MG63 (cell line): ENCODE results near the gene PYCARD. TPM values are rescaled to one million over a fixed set of nuclear protein-coding genes. Genes with fewer than 3 reads are reported as not detected.
"Not testable (repeated sequence)": the region's sequence is repeated elsewhere in the genome, so short reads cannot be mapped to it uniquely, and the experiment has no call there.

Source experiments
- DNase-seq: peaks from one replicate; pipeline ENCODE4 v3.0.0-alpha.2; 2020
- H3K27me3 ChIP-seq: fragments of 250-450 bp; sonication (Bioruptor Pico); 2 replicates; pipeline ENCODE4 v1.5.1; 2020; ENCODE audit warnings: mild to moderate bottlenecking, moderate library complexity
- H3K36me3 ChIP-seq: fragments of 250-450 bp; sonication (Bioruptor Pico); 2 replicates; pipeline ENCODE4 v1.5.1; 2020; ENCODE audit warnings: mild to moderate bottlenecking, moderate library complexity
- H3K4me3 ChIP-seq: fragments of 250-450 bp; sonication (Bioruptor Pico); 2 replicates; pipeline ENCODE4 v1.5.1; 2020; ENCODE audit warnings: mild to moderate bottlenecking, moderate library complexity
- H3K9me3 ChIP-seq: fragments of 250-450 bp; sonication (Bioruptor Pico); 2 replicates; pipeline ENCODE4 v1.5.1; 2020; ENCODE audit warnings: mild to moderate bottlenecking, moderate library complexity
- total RNA-seq: library from RNA; depleted of rRNA; stranded (reverse); fragments of >200 nt; shearing (Covaris generic); gene quantifications from 2 replicates; pipeline ENCODE4 v1.2.3, GENCODE V29; 2014; ENCODE audit warnings: low replicate concordance; rRNA removed

The PYCARD gene
- total RNA-seq, 1 experiment from 2014 or later: not detected

GRCh38 chr16:31185339-31185738 is 17.2 kb downstream of the PYCARD start:
- Histone ChIP-seq H3K9me3 (no peaks in the 10 kb centered on the region), H3K4me3 (no peak overlapping the region), H3K27me3 (no peaks in the 10 kb centered on the region), H3K36me3 (peaks cover 97% of the 10 kb centered on the region)
- no peak for DNase-seq

GRCh38 chr16:31184888-31185287 is 17.7 kb downstream of the PYCARD start:
- Histone ChIP-seq H3K36me3 (peaks cover 96% of the 10 kb centered on the region), H3K4me3 (no peak overlapping the region), H3K27me3 (no peaks in the 10 kb centered on the region), H3K9me3 (no peaks in the 10 kb centered on the region)
- no peak for DNase-seq

- Histone ChIP-seq H3K27me3 (no peaks in the 10 kb centered on the region), H3K9me3 (no peaks in the 10 kb centered on the region), H3K4me3 (peak overlapping the region; percentile 99), H3K36me3 (peaks cover 84% of the 10 kb centered on the region)
- DNase-seq: no peak
These were observed 18.8 kb downstream of the PYCARD start for GRCh38 chr16:31183432-31184428.

- H3K9me3 ChIP-seq: no peaks in the 10 kb centered on the region
These were observed 20.2 kb downstream of the PYCARD start for GRCh38 chr16:31182391-31182790.

GRCh38 chr16:31181102-31181830 is 21.3 kb downstream of the PYCARD start:
- peak; percentile 56 for DNase-seq
- peak overlapping the region; percentile 99 for H3K4me3 ChIP-seq
- no peaks in the 10 kb centered on the region for H3K27me3 ChIP-seq
- peaks cover 59% of the 10 kb centered on the region for H3K36me3 ChIP-seq
- no peaks in the 10 kb centered on the region for H3K9me3 ChIP-seq

More at GRCh38 chr16:31182391-31182790, 20.2 kb downstream of the PYCARD start:
- Histone ChIP-seq H3K4me3 (peak overlapping the region; percentile 99), H3K36me3 (peaks cover 71% of the 10 kb centered on the region), H3K27me3 (no peaks in the 10 kb centered on the region)
- DNase-seq: no peak

- DNase-seq: peak; percentile 82
- peaks cover 46% of the 10 kb centered on the region for H3K36me3 ChIP-seq
- no peaks in the 10 kb centered on the region for H3K27me3 ChIP-seq
- peak within 1 kb of the TSS; percentile 99 for H3K4me3 ChIP-seq
- H3K9me3 ChIP-seq: no peaks in the 10 kb centered on the region
These were observed 22.7 kb downstream of the PYCARD start, which contains the start of gene FUS for GRCh38 chr16:31179747-31180459. FUS (plus strand) TSS chr16:31180139; CDS start chr16:31180215, 76 bp downstream.

- Histone ChIP-seq H3K36me3 (peaks cover 40% of the 10 kb centered on the region), H3K9me3 (no peaks in the 10 kb centered on the region), H3K27me3 (no peaks in the 10 kb centered on the region), H3K4me3 (peak overlapping the region; percentile 99)
- no peak for DNase-seq
These were observed 23.3 kb downstream of the PYCARD start for GRCh38 chr16:31179219-31179746.

- Histone ChIP-seq H3K27me3 (no peaks in the 10 kb centered on the region), H3K4me3 (no peak overlapping the region)
- peak; percentile 58 for DNase-seq
These were observed 25.4 kb downstream of the PYCARD start for GRCh38 chr16:31177136-31177535.

GRCh38 chr16:31170048-31170447 is 32.5 kb downstream of the PYCARD start:
- not testable (repeated sequence) for H3K9me3 ChIP-seq, H3K36me3 ChIP-seq, DNase-seq, H3K27me3 ChIP-seq, H3K4me3 ChIP-seq

More at GRCh38 chr16:31177136-31177535, 25.4 kb downstream of the PYCARD start:
- H3K9me3 ChIP-seq: no peaks in the 10 kb centered on the region
- peaks cover 18% of the 10 kb centered on the region for H3K36me3 ChIP-seq

- H3K9me3 ChIP-seq: no peaks in the 10 kb centered on the region
- H3K27me3 ChIP-seq: no peaks in the 10 kb centered on the region
- no peak for DNase-seq
- no peak overlapping the region for H3K4me3 ChIP-seq
- no peaks in the 10 kb centered on the region for H3K36me3 ChIP-seq
These were observed 33.7 kb downstream of the PYCARD start for GRCh38 chr16:31168848-31169247.

- Histone ChIP-seq H3K4me3 (no peak overlapping the region), H3K27me3 (no peaks in the 10 kb centered on the region), H3K9me3 (no peaks in the 10 kb centered on the region), H3K36me3 (no peaks in the 10 kb centered on the region)
- no peak for DNase-seq
These were observed 35.2 kb downstream of the PYCARD start for GRCh38 chr16:31167315-31167714.

GRCh38 chr16:31157136-31157535 is 45.4 kb downstream of the PYCARD start:
- H3K27me3 ChIP-seq: peaks cover 6% of the 10 kb centered on the region; the same call in 1 of the 2 replicates
- DNase-seq: no peak
- no peaks in the 10 kb centered on the region for H3K36me3 ChIP-seq
- H3K9me3 ChIP-seq: no peaks in the 10 kb centered on the region; the same call in 1 of the 2 replicates
- H3K4me3 ChIP-seq: no peak overlapping the region

Other genes starting within 250 kb of the PYCARD start
- gene SETD1A, start 245.0 kb downstream of the PYCARD start, total RNA-seq: 0.17 and 0.76 TPM in 2 replicates
- gene HSD3B7, start 217.6 kb downstream of the PYCARD start, total RNA-seq: 2.1 and 5.0 TPM in 2 replicates
- not detected in 2 replicates for gene STX1B, start 192.1 kb downstream of the PYCARD start, total RNA-seq
- 31.6 and 47.1 TPM in 2 replicates for gene STX4, start 169.2 kb downstream of the PYCARD start, total RNA-seq
- gene ZNF668, start 128.5 kb downstream of the PYCARD start, total RNA-seq: 34.1 and 47.4 TPM in 2 replicates
- gene ZNF646, start 128.3 kb downstream of the PYCARD start, total RNA-seq: 11.4 and 11.5 TPM in 2 replicates
- 1.7 and 1.9 TPM in 2 replicates for gene PRSS53, start 113.8 kb downstream of the PYCARD start, total RNA-seq
- gene VKORC1, start 108.0 kb downstream of the PYCARD start, total RNA-seq: 146 and 155 TPM in 2 replicates
- gene BCKDK, start 94.4 kb downstream of the PYCARD start, total RNA-seq: 24.1 and 42.5 TPM in 2 replicates
- gene KAT8, start 85.1 kb downstream of the PYCARD start, total RNA-seq: 59.1 and 78.2 TPM in 2 replicates
- not detected in 2 replicates for gene PRSS8, start 67.0 kb downstream of the PYCARD start, total RNA-seq
- 1.7 TPM in 1 of 2 replicates, not detected in the other for gene PRSS36, start 52.7 kb downstream of the PYCARD start, total RNA-seq
- 14.5 and 17.2 TPM in 2 replicates for gene FUS, start 22.6 kb downstream of the PYCARD start, total RNA-seq
- not detected in 2 replicates for gene TRIM72, start 11.4 kb upstream of the PYCARD start, total RNA-seq
- gene PYDC1, start 14.4 kb upstream of the PYCARD start, total RNA-seq: not detected in 2 replicates
- gene ITGAM, start 57.2 kb upstream of the PYCARD start, total RNA-seq: not detected in 2 replicates
- gene ITGAX, start 152.4 kb upstream of the PYCARD start, total RNA-seq: 0.46 TPM in 1 of 2 replicates, not detected in the other
- gene ITGAD, start 190.6 kb upstream of the PYCARD start, total RNA-seq: not detected in 2 replicates
- gene COX6A2, start 225.6 kb upstream of the PYCARD start, total RNA-seq: not detected in 2 replicates
- gene ZNF843, start 240.0 kb upstream of the PYCARD start, total RNA-seq: not detected in 2 replicates